GM19463 (cell line): ENCODE data around the gene ALKBH5.

Experiments
- ATAC-seq: cut with Tn5 transposase; IDR thresholded peaks from one replicate; pipeline ENCODE4 v1.9.1; 2021; ENCODE audit warnings: mild to moderate bottlenecking, moderate library complexity; ENCODE audit not compliant: unreplicated experiment

The ALKBH5 gene

DNA sequence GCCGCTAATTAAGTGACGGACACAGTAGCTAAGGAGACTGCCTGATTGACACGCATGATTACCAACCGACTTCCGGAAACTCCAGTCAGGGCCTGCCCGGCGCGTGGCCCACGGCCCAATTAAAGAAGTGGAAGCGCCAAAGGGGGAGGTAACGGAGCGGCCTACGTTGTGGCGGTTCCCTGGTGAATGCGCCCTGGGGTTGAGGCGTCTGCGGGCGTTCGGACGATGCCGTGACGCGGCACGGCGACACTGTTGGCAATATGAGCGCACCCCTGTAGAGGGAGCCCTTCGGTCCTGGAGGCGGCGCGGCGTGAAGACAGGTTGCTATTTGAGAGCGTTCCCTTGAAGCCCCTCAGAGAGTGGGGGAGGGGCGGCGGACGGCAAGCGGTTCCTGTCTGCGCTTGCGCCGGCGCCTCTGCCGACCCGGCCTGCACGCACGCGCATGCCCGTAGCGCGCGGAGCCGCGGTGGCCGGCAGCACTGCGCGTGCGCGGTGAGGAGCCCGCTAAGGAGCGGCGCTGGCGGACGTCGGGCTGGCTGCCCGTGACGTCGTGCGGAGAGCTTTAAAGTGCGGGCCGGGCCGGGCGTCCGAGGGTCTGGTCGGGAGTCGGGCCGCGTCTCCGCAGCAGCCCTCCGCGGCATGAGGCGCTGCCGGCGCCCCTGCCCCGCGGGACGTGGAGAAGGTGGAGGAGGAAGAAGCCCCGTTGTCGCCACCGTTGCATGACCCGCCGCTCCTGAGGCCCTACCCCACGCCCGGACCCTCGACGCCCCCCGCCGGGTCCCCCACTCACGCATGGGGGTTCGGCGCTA is at the start of gene ALKBH5:
ALKBH5 (plus strand) TSS at position 495 of the 809 bp plus-strand sequence. CDS start 416 bp downstream, outside the sequence.
- ATAC-seq: peak; percentile 65

- no peak for ATAC-seq
These were observed 47.3 kb upstream of the ALKBH5 start for GRCh38 chr17:18136357-18136756.

GRCh38 chr17:18138065-18138749 is 45.4 kb upstream of the ALKBH5 start:
- no peak for ATAC-seq

DNA sequence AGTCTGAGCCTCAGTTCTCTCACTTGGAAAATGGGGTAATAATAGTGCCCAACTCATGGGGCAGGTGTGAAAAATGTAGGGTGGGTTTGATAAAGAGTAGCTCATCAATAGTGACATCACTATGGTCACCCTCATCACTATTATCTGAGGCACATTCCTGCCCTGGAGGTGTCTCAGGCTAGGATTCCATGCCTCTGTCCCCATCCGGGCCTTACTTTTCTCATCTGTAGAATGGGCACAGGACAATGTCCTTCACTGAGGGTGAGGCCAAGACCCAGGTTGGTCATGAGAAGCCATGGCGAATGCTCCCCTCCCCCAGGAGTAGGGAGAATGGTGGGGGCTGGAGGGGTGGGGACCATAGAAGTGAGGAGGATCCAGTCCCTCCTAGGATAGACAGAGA is 44.5 kb upstream of the ALKBH5 start:
- ATAC-seq: no peak

DNA sequence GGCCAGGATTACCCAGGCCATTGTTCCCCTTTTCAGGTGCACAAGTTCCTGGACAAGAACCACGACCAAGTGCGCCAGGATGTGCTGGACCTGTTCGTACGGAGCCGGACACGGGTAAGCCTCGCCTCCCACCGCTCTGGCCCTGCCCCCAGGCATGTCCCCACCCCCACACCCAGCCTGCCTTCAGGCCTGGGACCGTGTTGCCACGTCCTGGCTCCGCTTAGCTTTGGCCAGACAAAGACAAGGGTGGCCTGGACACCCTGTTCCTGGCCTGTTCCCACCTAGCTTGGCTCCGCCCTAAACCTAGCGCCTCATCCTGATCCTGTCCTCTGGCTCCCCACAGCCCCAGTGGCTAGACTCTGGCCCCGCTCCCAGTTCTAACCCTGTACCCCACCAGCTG is 44.1 kb upstream of the ALKBH5 start:
- ATAC-seq: no peak

GRCh38 chr17:18139949-18140348 is 43.7 kb upstream of the ALKBH5 start:
- no peak for ATAC-seq

DNA sequence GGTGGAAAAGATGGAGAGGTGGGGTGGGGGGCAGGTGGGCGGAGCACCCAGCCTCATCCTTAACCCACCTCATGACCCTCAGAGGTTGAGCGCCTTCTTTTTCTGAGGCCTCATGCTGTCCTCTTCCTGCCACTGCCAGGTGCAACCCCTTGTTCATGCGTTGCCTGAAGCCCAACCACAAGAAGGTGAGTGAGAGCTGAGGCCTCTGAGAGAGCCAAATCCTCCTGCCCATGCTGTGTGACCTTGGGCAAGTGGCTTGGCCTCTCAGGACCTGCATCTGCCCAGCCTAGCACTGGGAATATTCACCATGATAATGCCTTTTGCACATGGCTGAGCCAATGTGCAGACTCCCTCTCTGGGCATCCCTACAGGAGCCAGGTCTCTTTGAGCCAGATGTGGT is 43.0 kb upstream of the ALKBH5 start:
- no peak for ATAC-seq

- no peak for ATAC-seq
These were observed 42.3 kb upstream of the ALKBH5 start for GRCh38 chr17:18141210-18141803.

- ATAC-seq: no peak
These were observed 41.2 kb upstream of the ALKBH5 start for GRCh38 chr17:18142417-18142816.

DNA sequence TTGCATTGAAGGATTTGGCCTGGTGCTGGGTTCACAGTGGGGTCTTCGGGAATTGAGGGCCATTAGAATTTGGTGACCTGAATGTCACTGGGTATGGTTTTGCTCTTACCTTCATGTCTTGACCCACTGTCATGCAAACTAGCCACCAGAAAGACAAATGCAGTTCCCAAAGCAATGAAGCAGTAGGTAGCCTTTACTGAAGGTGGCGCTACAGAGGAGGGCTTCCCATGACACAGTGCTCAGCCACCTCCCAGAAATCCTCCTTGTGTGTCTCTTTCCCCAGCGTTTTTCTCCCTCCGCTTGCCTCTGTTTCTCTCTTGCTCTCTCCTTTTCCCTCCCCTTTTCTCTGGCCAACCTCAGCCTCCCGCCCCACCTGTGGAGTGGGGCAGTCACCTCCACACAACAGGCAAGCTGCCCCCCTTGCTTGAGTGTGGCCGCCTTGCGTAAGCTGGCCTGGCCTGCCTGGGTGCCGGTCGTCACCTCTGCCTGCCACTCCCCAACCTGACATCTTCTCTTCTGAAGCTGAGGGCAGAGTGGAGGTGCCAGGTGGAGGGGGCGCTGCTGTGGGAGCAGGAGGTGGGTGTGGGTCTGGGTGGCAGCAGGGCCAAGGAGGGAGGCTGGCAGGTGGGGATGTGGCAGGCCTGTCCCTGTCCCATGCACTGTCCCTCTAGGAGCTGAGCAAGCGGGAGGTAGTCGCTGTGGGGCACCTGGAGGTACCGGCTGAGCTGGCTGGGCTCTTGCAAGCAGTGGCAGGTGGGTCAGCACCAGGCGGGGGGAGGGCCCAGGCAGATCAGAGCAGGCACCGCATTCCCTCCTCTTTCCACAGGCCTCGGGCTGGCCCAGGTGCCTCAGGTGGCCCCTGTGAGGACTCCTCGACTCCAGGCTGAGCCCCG is 40.3 kb upstream of the ALKBH5 start:
- ATAC-seq: no peak

GRCh38 chr17:18144261-18144660 is 39.4 kb upstream of the ALKBH5 start:
- ATAC-seq: no peak

DNA sequence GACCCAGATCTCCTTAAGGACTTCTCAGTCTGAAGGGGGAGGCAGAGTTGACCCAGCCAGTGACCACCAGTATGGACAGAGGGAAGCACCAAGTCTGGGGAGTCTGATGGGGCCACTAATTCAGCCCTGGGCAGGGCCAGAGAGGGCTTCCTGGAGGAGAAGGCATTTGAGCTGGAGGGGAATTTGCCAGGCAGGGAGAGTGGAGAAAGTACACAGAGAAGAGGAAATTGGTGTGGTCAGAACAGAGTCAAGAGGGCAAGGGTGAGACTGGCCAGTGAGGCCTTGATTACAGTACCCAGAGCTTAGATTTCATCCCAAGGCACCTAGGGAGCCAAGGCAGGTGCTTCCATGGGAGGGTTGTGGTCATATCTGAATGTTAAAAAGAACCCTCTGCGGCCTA is 38.8 kb upstream of the ALKBH5 start:
- no peak for ATAC-seq

DNA sequence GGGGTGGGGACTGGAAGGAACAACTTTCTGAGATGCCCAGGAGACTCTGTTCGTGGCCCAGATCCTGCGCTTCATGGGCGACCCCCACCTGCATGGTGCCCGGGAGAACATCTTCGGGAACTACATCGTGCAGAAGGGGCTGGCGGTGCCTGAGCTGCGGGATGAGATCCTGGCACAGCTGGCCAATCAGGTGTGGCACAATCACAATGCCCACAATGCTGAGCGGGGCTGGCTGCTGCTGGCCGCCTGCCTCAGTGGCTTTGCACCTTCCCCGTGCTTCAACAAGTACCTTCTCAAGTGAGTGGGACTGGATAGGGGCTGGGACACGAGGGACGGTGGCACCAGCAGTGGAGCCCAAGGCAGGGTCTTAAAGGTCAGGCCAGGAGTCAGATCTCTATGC is 37.8 kb upstream of the ALKBH5 start:
- no peak for ATAC-seq

DNA sequence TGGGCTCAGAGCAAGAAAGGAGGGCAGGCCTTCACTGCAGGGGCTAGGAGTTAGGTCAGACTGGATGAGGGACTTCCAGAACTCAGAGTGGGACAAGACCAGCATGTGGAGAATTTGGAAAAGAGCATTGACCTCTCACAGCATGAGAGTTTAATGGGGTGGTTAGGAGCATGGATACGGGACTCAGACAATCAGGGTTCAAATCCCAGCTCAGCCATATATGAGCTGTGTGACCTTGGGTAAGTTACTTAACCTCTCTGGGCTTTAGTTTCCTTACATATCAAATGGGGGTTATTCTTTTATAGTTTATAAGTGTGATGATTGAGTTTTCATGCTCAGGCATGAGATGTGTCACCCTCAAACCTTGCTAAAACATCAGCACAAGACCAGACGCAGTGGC is 37.4 kb upstream of the ALKBH5 start:
- no peak for ATAC-seq

- no peak for ATAC-seq
These were observed 36.6 kb upstream of the ALKBH5 start for GRCh38 chr17:18146980-18147379.

DNA sequence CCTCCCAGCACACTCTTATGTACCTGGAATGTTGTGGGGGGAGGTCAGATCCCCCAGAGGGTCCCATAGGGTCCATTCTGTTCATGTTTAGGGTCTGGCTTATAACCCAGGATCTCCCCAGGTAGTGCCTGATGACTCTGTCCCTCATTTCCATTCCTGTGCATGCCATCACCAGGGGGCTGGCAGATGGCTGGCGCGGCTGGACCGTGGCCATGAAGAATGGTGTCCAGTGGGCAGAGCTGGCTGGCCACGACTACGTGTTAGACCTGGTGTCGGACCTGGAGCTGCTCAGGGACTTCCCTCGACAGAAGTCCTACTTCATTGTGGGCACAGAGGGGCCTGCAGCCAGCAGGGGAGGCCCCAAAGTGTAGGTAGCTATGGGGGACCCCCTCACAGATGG is 35.0 kb upstream of the ALKBH5 start:
- ATAC-seq: no peak

DNA sequence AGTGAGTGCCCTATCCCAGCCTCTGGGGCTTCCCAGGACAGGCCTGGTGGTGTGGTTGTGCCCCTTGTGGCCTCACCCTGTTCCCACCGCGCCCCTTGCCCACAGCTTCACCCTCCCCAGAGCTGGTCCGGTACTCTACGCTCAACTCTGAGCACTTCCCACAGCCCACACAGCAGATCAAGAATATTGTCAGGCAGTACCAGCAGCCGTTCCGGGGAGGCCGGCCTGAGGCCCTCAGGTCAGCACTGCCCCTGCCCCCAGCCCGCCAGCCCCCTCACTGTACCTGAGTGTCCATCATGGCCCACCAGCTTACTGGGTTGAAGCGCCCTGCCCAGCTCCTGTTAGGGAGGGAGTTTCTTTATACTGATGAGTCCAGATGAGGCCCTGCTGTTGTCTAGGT is 32.3 kb upstream of the ALKBH5 start:
- no peak for ATAC-seq

- no peak for ATAC-seq
These were observed 28.4 kb upstream of the ALKBH5 start for GRCh38 chr17:18155179-18155578.

DNA sequence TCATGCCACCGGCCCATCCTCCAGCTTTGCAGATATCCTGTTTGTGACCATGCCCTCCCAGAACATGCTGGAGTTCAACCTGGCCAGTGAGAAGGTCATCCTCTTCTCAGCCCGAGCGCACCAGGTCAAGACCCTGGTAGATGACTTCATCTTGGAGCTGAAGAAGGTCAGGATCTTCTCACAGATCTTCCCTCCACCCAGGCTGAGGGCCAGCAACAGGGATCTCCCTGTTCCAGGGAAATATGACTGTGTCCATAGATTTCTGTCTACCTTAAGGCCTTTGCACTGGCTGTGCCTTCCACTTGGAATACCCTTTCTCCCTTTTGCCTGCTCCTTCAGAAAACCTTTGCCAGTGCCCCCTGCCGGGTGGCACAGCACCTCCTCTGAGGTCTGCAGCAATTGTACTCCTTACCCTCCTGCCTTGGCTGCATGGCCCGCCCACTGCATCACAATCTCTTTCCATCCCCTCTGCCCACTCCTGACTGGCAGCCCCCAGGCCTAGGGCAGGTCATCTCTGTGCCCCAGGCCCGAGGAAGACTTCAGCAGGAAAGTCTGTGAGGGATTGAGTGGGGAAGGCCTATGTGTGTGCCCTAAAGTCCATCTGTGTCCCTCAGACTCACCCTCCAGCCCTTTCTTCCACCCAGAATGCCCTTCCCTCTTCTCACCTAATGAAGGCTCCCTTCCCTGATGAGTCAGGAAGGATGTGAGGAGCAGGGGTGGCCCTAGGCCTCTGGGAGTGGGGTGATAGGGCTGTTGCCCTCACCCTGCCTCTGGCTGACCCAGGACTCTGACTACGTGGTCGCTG is 27.3 kb upstream of the ALKBH5 start:
- no peak for ATAC-seq

DNA sequence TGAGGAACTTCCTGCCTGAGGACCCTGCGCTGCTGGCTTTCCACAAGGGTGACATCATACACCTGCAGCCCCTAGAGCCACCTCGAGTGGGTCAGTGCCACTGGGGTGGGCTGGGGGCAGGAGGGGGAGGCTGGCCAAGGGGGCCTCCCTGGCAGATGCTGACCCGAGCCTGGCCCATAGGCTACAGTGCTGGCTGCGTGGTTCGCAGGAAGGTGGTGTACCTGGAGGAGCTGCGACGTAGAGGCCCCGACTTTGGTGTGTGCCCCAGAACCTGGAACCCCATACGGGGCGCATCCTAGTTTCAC is 26.7 kb upstream of the ALKBH5 start:
- no peak for ATAC-seq
